Measurements from ENCODE around the gene TRIM52. TPM values are rescaled to one million over a fixed set of nuclear protein-coding genes. Genes with fewer than 3 reads are reported as not detected.
"Not testable (repeated sequence)": the region's sequence is repeated elsewhere in the genome, so short reads cannot be mapped to it uniquely, and the experiment has no call there.

The TRIM52 gene
- total RNA-seq, 1 donor from 2014 or later, result 10.4 TPM

DNA sequence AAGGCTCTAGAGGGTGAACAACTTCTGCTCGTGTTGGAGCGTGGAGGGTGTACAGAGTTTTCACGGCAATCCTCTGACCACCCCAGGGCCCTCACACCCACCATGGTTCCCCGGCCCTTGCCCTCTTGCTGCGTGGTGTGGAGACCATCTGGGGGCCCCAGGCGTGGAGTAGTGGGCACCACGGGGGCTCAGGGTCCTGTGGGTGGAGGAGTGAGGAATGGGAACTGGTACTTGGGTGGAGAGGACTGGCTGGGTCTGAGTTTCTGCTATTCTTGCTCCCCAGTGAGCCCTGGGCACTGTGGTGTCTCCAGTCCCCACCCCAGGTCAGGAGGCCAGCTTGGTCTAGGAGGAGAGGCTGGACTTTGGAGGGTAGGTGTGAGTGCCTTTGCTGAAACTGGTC lies 21.9 kb upstream of the TRIM52 start:
- H3K27ac Mint-ChIP-seq (ENCODE audit: unreplicated experiment), result no peak overlapping the region
- H3K4me3 Mint-ChIP-seq (ENCODE audit: unreplicated experiment), result no peak overlapping the region
- H3K36me3 Mint-ChIP-seq (ENCODE audit: low read depth, unreplicated experiment), result no peaks in the 10 kb centered on the region
- no peak for DNase-seq (ENCODE audit: low spot score)
- no peaks in the 10 kb centered on the region for H3K9me3 Mint-ChIP-seq (ENCODE audit: unreplicated experiment)
- peaks cover 3% of the 10 kb centered on the region for H3K27me3 Mint-ChIP-seq (ENCODE audit: unreplicated experiment)
- TF ChIP-seq, protein P1, sequence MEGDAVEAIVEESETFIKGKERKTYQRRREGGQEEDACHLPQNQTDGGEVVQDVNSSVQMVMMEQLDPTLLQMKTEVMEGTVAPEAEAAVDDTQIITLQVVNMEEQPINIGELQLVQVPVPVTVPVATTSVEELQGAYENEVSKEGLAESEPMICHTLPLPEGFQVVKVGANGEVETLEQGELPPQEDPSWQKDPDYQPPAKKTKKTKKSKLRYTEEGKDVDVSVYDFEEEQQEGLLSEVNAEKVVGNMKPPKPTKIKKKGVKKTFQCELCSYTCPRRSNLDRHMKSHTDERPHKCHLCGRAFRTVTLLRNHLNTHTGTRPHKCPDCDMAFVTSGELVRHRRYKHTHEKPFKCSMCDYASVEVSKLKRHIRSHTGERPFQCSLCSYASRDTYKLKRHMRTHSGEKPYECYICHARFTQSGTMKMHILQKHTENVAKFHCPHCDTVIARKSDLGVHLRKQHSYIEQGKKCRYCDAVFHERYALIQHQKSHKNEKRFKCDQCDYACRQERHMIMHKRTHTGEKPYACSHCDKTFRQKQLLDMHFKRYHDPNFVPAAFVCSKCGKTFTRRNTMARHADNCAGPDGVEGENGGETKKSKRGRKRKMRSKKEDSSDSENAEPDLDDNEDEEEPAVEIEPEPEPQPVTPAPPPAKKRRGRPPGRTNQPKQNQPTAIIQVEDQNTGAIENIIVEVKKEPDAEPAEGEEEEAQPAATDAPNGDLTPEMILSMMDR (IDR thresholded peaks at IDR 0.05; ENCODE audit: unreplicated experiment), result no peak
- H3K4me1 Mint-ChIP-seq (ENCODE audit: unreplicated experiment), result no peaks in the 10 kb centered on the region

DNA sequence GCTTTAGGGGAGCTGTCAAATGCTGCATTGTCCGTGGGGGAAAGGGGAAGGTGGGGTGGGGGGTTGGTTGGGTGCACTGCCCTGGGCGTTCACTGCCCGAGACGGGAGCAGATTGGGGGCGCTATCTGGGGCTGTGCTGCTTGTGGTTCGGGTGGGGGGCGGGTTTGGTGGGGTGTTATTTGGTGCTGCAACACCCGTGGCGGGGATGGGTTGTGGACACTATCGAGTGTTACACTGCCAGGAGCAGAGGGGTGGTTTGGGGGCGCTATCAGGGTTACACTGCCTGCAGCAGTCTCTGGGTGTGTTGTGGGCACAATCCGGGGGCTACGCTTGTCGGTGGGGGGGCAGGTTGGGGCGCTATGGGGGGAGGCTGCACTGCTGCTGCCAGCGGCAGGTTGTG lies 21.5 kb upstream of the TRIM52 start:
- H3K9me3 Mint-ChIP-seq (ENCODE audit: unreplicated experiment); H3K4me3 Mint-ChIP-seq (ENCODE audit: unreplicated experiment); H3K36me3 Mint-ChIP-seq (ENCODE audit: low read depth, unreplicated experiment); H3K27ac Mint-ChIP-seq (ENCODE audit: unreplicated experiment); H3K27me3 Mint-ChIP-seq (ENCODE audit: unreplicated experiment); DNase-seq (ENCODE audit: low spot score); H3K4me1 Mint-ChIP-seq (ENCODE audit: unreplicated experiment): not testable (repeated sequence)

DNA sequence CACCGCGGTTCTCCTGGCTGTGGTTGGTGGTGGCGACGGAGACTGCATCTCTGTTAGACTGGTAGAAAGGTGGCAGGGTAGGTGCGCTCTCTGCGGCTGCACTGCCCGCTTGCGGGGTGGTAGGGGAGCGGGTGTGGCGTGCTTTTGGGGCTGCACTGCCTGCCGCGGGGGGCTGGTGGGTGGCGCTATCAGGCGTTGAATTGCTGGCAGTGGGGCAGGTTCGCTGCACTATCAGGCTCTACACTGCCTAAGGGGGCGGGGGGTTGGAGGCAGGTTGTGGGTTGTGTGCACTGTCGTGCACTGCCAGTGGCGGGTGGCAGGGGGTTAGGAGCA lies 21.0 kb upstream of the TRIM52 start:
- H3K27ac Mint-ChIP-seq (ENCODE audit: unreplicated experiment), result no peak overlapping the region
- H3K9me3 Mint-ChIP-seq (ENCODE audit: unreplicated experiment), result no peaks in the 10 kb centered on the region
- H3K27me3 Mint-ChIP-seq (ENCODE audit: unreplicated experiment), result peaks cover 3% of the 10 kb centered on the region
- no peaks in the 10 kb centered on the region for H3K4me1 Mint-ChIP-seq (ENCODE audit: unreplicated experiment)
- TF ChIP-seq, protein P1 (IDR thresholded peaks at IDR 0.05; ENCODE audit: unreplicated experiment), result no peak
- no peak overlapping the region for H3K4me3 Mint-ChIP-seq (ENCODE audit: unreplicated experiment)
- no peaks in the 10 kb centered on the region for H3K36me3 Mint-ChIP-seq (ENCODE audit: low read depth, unreplicated experiment)
- no peak for DNase-seq (ENCODE audit: low spot score)

DNA sequence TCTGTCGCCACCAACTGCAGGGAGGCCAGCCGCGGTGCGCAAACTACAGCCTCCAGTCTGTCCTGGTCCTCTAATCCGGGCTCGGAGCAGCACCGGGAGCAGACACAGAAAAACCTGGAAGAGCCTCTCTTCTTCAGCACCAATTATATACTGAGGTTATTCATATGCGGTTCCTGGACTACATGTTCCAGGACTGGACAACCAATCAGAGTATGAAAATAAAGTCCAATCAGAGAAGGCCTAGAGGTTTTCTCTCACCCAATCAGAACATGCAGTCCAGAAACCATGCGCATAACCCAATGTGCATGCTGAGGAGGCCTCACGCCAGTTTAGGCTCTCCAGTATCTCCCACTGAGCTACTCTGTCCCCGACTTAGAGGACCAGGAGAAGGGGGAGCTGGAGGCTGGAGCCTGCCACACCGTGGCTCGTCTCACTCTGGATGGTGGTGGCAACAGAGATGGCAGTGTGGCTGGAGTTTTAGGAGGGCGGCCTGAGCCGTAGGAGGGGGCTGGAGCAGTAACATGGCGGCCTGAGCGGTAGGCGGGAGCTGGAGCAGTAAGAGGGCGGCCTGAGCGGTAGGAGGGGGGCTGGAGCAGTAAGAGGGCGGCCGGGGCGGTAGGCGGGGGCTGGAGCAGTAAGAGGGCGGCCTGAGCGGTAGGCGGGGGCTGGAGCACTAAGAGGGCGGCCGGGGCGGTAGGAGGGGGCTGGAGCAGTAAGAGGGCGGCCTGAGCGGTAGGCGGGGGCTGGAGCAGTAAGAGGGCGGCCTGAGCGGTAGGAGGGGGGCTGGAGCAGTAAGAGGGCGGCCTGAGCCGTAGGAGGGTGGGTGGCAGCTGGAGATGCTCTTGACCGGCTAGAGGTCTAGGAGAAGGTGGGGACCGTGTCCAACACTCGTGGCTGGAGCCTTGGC lies 20.4 kb upstream of the TRIM52 start:
- Mint-ChIP-seq H3K4me3 (ENCODE audit: unreplicated experiment) (no peak overlapping the region), H3K4me1 (ENCODE audit: unreplicated experiment) (no peaks in the 10 kb centered on the region), H3K27me3 (ENCODE audit: unreplicated experiment) (peaks cover 3% of the 10 kb centered on the region), H3K9me3 (ENCODE audit: unreplicated experiment) (no peaks in the 10 kb centered on the region), H3K27ac (ENCODE audit: unreplicated experiment) (no peak overlapping the region), H3K36me3 (ENCODE audit: low read depth, unreplicated experiment) (no peaks in the 10 kb centered on the region)
- DNase-seq (ENCODE audit: low spot score), result peak; percentile 75
- TF ChIP-seq, protein P1 (IDR thresholded peaks at IDR 0.05; ENCODE audit: unreplicated experiment), result no peak

DNA sequence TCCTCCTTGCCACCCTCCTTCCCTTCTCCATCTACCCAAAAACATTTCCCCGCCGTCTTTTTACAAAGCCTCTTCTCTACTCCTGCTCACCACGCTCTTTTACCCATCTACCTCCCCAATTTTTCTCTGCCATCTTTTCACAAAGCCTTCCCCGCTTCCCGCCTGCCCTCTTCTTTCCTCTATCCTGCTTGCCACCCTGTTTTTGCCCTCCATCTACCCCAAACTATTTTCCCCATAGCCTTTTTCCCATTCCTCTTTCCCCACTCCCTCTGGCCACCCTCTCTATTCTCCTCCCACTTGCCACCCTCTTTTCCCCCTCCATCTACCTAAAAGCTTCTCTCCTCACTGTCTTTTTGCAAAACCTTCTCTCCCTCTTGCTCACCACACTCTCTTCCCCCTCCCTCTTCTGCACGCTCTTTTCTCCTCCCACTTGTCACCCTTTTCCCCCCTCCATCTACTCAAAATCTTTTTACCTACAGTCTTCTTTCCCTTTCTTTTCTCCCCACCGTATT lies 19.4 kb upstream of the TRIM52 start:
- Mint-ChIP-seq H3K27ac (ENCODE audit: unreplicated experiment) (no peak overlapping the region), H3K9me3 (ENCODE audit: unreplicated experiment) (no peaks in the 10 kb centered on the region), H3K36me3 (ENCODE audit: low read depth, unreplicated experiment) (no peaks in the 10 kb centered on the region), H3K27me3 (ENCODE audit: unreplicated experiment) (peaks cover 2% of the 10 kb centered on the region), H3K4me1 (ENCODE audit: unreplicated experiment) (no peaks in the 10 kb centered on the region), H3K4me3 (ENCODE audit: unreplicated experiment) (no peak overlapping the region)
- TF ChIP-seq, protein P1 (IDR thresholded peaks at IDR 0.05; ENCODE audit: unreplicated experiment), result no peak
- no peak for DNase-seq (ENCODE audit: low spot score)

DNA sequence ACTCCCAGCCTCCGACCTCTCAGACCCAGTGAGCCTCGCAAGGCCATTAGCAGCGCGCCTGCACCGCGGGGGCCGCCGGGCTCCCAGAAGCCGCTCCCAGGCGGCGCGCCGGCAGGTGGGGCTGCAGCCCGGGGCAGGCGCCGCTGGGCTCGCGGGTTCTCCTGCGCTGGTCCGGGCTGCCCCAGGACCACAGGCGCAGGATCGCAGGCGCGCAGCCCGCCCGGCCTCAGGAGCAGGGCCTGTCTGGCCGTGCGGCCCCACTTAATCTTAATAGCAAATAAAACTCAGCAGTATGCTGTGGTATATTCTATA lies 12.4 kb upstream of the TRIM52 start:
- peak; percentile 41 for DNase-seq (ENCODE audit: low spot score)
- not testable (repeated sequence) for H3K27ac Mint-ChIP-seq (ENCODE audit: unreplicated experiment); H3K4me3 Mint-ChIP-seq (ENCODE audit: unreplicated experiment); H3K27me3 Mint-ChIP-seq (ENCODE audit: unreplicated experiment); H3K36me3 Mint-ChIP-seq (ENCODE audit: low read depth, unreplicated experiment); H3K4me1 Mint-ChIP-seq (ENCODE audit: unreplicated experiment); H3K9me3 Mint-ChIP-seq (ENCODE audit: unreplicated experiment)

All from endothelial cell (in vitro differentiated cells).